WI38 (cell line): ENCODE results near the gene BCL2L12.

Source experiments
- H3K4me3 ChIP-seq: 2 replicates; pipeline ENCODE4 v1.5.1; 2011; ENCODE audit warnings: low read depth, mild to moderate bottlenecking, control low read depth, low read length
- TF ChIP-seq, protein P1 (sequence below): IDR thresholded peaks from 2 replicates; pipeline ENCODE4 v1.5.1; 2012; ENCODE audit warnings: low read depth, mild to moderate bottlenecking, control low read depth, low read length

Gene BCL2L12

GRCh38 chr19:49645995-49646394, 19.7 kb upstream of the BCL2L12 start:
- H3K4me3 ChIP-seq, result no peak overlapping the region
- TF ChIP-seq, protein P1, sequence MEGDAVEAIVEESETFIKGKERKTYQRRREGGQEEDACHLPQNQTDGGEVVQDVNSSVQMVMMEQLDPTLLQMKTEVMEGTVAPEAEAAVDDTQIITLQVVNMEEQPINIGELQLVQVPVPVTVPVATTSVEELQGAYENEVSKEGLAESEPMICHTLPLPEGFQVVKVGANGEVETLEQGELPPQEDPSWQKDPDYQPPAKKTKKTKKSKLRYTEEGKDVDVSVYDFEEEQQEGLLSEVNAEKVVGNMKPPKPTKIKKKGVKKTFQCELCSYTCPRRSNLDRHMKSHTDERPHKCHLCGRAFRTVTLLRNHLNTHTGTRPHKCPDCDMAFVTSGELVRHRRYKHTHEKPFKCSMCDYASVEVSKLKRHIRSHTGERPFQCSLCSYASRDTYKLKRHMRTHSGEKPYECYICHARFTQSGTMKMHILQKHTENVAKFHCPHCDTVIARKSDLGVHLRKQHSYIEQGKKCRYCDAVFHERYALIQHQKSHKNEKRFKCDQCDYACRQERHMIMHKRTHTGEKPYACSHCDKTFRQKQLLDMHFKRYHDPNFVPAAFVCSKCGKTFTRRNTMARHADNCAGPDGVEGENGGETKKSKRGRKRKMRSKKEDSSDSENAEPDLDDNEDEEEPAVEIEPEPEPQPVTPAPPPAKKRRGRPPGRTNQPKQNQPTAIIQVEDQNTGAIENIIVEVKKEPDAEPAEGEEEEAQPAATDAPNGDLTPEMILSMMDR, result no peak

- TF ChIP-seq, protein P1, result no peak
- no peak overlapping the region for H3K4me3 ChIP-seq
Observed at GRCh38 chr19:49646586-49646985, 19.1 kb upstream of the BCL2L12 start.

GRCh38 chr19:49651029-49651819, 14.5 kb upstream of the BCL2L12 start:
- no peak overlapping the region for H3K4me3 ChIP-seq
- TF ChIP-seq, protein P1, result no peak

- TF ChIP-seq, protein P1, result no peak
- H3K4me3 ChIP-seq, result no peak overlapping the region
Observed at GRCh38 chr19:49651820-49652550, 13.7 kb upstream of the BCL2L12 start.

- TF ChIP-seq, protein P1, result no peak
- no peak overlapping the region for H3K4me3 ChIP-seq
Observed at GRCh38 chr19:49652551-49653465, 12.9 kb upstream of the BCL2L12 start.

DNA sequence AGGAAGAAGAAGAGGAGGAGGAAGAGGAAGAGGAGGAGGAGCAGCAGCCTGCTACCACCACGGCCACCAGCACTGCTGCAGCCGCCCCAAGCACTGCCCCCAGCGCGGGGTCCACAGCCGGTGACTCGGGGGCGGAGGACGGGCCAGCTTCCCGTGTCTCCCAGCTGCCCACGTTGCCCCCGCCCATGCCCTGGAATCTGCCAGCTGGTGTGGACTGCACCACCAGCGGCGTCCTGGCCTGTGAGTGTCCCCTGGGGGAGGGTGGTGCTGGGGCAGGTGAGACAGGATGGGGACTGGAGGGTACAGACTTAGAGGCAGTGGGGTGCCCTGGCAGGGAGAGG, 12.3 kb upstream of the BCL2L12 start:
- TF ChIP-seq, protein P1, result no peak

More for the DNA sequence above, 12.3 kb upstream of the BCL2L12 start:
- H3K4me3 ChIP-seq, result no peak overlapping the region
